ENCODE data around the gene SLC51B. TPM values are rescaled to one million over a fixed set of nuclear protein-coding genes. Genes with fewer than 3 reads are reported as not detected.
"Not testable (repeated sequence)": the region's sequence is repeated elsewhere in the genome, so short reads cannot be mapped to it uniquely, and the experiment has no call there.

SLC51B gene
- total RNA-seq (2014; rRNA removed; shearing (Covaris generic)), result not detected in 2 replicates

DNA sequence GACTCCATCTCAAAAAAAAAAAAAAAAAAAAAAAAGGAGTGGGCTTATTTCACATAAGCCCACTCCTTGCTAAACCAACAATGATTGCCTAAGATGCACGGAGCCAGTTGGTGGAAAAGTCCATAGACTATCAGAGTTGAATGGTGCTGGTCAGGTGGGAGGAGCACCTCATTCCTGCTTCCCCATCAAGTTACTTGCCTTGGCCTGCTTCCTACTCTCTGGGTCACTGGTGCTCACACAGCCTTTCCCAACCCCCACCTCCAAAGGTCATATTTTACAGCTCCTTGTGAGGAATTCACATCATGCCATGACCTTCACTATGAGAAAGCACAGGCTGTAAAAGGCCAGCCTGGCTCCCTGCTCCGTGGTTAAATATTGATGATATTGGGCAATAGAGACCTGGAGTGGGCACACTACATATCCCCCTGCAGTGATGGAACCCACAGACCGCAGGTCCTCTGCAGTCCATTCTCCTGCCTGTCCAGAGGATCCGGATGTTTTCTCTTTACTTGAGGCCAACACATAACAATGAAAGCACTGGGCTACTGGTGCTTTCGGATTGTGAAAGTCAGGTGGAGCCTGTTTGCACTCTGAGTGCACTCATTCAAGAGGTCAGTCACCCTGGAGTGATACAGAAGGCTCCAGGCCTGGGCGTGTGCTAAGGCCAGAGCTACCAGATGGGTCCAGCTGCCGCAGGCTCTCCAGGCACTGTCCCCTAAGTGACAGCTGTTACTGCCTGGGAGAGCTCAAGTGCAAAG lies at the start of gene SLC51B:
TSS of gene SLC51B (plus strand) at position 664 of the 758 bp plus-strand sequence. CDS start 4,618 bp downstream, outside the sequence.
- no peak for DNase-seq (ENCODE audit: low read depth)

DNA sequence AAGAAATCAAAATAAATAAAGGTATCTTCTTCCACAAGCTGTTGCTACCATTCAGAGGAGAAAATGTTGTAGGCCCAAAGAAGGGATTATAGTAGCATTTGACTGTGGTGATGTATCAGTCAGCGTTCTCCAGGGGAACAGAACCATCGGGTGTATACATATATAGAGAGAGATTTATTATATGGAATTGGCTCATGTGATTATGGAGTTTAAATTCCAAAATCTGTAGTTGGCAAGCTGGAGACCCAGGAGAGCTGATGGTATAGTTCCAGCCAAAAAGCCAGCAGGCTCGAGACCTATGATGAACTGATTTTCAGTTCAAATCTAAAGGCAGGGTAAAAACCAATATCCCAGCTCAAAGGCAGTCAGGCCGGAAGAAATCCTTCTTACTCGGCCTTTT lies 48.1 kb upstream of the SLC51B start:
- no peak for DNase-seq (ENCODE audit: low read depth)

GRCh38 chr15:64997745-64998375 lies 47.3 kb upstream of the SLC51B start:
- DNase-seq (ENCODE audit: low read depth), result no peak

- no peak for DNase-seq (ENCODE audit: low read depth)
Observed at GRCh38 chr15:65004993-65005392, 40.2 kb upstream of the SLC51B start.

DNA sequence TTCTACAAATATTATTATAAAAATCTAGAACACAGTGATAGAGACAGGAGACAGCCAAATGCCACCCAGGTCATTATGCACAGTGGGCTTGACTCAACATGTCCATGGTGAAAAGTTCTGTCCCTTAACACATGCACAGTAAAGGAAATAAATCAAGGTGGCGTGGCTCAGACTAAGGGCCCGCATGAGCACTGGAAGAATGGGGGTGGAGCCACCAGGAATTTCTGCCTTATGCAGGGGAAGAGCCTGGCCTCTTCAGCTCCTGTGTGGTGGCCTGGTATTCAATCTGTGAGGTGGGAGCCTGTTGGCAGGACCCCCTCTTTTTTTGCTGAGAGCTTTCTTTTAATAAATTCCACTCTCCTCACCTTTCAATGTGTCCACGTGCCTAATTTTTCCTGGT lies 38.3 kb upstream of the SLC51B start:
- no peak for DNase-seq (ENCODE audit: low read depth)

DNA sequence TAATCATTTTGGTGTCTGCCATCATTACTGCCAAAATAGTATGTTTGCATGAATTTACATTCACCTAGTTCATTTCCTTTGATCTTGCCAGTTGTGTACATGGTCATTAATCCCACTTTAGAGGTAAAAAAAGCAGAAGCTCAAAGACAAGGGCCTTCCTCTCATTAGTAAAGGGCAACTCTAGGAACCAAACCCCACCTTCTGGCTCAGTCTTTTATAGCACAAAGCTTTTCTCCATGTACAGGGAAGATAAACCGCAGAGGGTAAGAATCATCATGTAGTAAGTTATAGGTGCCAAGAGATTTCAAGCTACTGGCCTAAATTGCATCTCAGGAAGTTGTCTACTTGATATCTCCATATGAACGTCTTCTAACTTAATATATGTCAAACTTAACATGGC lies 36.2 kb upstream of the SLC51B start:
- DNase-seq (ENCODE audit: low read depth), result no peak

GRCh38 chr15:65011198-65011597 lies 34.0 kb upstream of the SLC51B start:
- DNase-seq (ENCODE audit: low read depth), result not testable (repeated sequence)

DNA sequence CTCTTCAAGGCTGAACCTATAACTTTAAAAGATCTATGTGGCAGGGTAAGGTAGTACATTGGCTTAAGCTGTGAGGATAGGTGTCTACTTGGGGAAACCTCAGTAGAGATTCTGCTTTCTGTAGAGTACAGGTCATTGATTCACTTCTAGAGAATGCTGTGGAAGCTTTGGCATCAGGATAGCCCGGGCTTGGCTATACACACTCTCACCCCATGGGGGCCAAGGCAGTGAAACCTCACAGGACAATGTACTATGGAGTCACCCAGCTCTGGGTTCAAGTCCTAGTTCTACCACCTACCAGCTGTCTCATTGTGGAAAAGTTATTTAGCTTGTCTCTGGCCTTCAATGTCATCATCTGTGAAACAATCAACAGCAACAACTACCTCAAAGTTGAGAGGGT lies 24.8 kb upstream of the SLC51B start:
- DNase-seq (ENCODE audit: low read depth), result no peak

DNA sequence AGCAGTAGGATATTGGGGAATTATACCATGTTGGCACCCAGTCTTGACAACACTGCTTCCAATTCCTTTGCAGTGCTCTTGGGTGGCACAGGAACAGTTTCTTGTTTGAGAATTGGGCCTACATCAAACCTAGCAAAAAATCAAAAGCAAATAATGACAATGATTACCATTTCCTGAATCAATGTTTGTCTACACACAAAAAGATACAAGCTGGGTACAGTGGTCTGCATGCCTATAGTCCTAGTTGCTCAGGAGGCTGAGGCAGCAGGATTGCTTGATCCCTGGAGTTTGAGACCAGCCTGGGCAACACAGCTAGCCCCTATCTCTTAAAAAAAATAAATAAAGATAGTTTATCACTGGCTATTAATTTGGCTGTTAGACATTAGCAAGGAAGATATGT lies 23.7 kb upstream of the SLC51B start:
- DNase-seq (ENCODE audit: low read depth), result no peak

GRCh38 chr15:65026756-65027155 lies 18.4 kb upstream of the SLC51B start:
- peak; percentile 28 for DNase-seq (ENCODE audit: low read depth)

DNA sequence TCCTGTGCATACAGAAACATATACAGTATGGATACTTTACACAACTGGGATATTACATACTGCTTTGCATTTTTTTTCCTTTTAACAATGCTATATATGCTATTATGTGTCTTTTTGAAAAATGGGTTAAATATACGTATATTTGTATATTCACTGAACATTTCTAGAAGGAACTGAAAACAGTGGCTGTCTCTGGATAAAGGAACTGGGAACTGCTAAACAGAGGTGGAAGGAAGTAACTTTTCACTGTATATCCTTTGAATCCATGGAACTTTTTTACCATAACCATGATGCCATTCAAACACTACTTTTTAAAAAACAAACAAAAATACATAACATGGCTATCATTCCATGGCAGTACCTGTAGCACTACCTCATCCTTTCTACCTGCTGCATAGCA lies 17.6 kb upstream of the SLC51B start:
- no peak for DNase-seq (ENCODE audit: low read depth)

- DNase-seq (ENCODE audit: low read depth), result no peak
Observed at GRCh38 chr15:65028338-65028737, 16.8 kb upstream of the SLC51B start.

- DNase-seq (ENCODE audit: low read depth), result peak; percentile 78
Observed at GRCh38 chr15:65028921-65029735, 16.1 kb upstream of the SLC51B start, which contains the start of gene MTFMT. MTFMT (minus strand) TSS chr15:65029639; CDS start chr15:65029613, 26 bp downstream.

GRCh38 chr15:65029736-65030208 lies 15.4 kb upstream of the SLC51B start:
- DNase-seq (ENCODE audit: low read depth), result no peak

DNA sequence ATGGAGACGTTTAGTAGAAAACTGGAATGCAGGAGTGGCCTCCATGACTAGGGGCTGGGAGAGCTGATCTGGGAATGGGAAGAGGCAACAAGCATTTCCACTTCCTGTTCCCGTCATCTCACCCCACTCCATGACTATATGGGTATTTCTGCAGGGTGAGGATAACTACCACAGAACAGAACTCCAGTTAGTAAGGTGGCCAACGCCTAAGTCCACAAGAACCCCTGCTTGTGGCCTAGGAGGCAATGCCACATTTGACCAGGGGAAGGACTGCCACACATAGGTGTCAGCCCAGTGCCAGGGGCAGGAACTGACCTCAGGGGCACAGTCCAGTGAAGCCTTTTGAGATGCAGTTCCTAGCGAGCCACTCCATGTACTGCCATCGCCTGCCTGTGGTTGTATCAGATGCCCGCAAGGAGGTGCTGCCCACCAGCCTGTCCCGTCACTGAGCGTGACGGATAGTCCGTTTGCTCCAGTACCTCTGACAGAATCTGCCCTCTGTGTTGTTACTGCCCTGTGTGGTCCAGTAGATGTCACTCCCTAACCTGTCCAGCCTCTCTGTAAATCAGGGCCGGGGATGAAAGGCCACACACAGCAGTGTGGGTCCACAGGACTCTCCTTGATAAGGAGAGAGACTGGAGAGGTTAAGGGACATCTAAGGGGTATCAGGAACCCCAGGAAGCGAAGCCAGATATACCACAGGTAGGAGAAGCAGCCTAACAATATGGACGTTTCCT lies 12.2 kb upstream of the SLC51B start:
- DNase-seq (ENCODE audit: low read depth), result peak; percentile 60

DNA sequence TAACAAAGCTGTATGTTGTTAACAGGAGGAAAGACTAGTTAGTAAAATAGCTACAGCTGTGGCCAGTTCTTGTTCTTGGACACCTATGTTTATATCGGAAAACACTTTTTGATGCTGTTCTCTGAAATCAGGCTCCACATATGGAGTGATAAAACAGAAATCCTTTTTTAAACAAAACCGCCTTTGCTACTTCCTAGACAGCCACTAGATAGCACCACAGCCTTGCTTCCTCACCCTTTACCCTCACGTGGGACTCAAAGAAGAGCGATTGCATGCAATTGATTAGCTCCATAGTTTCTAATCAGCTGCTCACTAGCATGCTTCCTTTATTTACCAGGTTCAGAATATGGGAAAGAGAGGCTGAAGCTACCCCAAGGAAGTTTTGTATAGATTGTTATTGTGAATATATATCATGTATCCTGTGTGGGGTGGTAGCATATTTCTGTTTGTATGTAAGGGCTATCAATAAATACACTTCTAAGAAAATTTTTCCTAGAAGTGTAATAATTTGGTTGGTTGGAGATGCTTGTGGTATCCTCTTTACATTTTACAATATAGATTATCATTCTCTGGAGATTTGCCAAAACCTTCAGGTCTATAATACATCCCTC lies 11.4 kb upstream of the SLC51B start:
- DNase-seq (ENCODE audit: low read depth), result peak; percentile 53

DNA sequence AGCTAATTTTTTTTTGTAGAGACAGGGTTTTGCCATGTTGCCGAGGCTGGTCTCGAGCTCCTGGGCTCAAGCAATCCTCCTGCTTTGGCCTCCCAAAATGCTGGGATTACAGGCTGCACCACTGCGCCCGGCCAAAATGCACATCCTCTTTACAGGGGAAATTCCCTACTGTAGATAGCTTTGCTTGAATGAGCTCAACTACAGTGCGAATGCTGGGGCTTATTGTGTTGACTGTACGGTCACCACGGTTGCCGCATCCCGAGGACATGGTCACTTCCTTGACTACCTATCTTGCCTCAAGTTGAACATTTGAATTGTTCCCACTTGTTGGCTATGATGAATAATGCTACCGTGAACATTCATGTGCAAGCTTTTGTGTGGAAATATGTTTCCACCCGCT lies 10.5 kb upstream of the SLC51B start:
- DNase-seq (ENCODE audit: low read depth), result no peak

- no peak for DNase-seq (ENCODE audit: low read depth)
Observed at GRCh38 chr15:65037309-65037708, 7.9 kb upstream of the SLC51B start.

DNA sequence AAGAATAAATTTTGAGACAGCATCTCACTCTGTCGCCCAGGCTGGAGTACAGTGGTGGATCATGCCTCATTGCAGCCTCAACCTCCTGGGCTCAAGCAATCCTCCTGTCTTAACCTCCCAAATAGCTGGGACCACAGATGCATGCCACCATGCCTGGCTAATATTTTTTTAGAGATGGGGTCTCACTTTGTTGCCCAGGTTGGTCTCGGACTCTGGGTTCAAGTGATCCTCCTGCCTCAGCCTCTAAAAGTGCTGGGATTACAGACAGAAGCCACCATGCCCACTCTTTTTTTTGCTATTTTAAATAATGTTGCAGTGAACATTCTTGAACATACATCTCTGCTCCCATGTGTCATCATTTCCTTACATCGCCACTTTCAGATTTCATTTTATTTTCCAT lies 6.8 kb upstream of the SLC51B start:
- DNase-seq (ENCODE audit: low read depth), result no peak

DNA sequence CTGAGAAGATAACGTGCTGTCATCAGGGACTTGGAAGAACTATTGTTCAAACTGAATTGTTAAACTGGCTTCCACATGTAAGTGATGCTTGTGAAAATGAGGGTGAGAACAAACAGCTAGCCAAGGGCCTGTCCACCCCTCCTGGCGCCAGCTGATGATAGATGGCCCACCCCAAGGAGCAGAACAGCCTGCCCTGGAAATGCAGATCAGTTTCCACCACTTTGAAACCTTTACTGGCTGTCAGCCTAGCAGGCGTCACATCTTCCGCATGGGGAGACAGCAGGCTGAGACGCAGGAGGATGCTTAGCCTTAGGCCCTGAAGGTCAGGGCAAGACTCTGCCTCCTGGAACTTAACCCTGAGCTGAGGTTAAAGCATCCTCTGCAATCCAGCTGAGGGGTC lies 6.4 kb upstream of the SLC51B start:
- no peak for DNase-seq (ENCODE audit: low read depth)

DNA sequence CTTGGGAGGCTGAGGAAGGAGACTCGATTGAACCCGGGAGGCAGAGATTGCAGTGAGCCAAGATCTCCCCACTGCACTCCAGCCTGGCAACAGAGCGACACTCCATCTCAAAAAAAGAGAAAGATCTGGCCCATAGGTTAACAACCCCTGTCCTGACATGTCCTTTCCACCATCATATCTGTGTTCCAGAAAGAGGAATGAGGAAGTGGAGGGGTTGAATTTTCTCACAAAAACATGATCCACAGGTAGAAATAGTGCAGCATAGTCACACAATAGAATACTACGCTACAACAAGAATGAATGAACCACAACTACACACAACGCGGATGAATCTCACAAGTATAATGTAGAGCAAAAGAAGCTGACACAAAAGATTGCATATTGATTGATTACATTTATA lies 4.7 kb upstream of the SLC51B start:
- DNase-seq (ENCODE audit: low read depth), result no peak

All from RPMI7951 (cell line).